GM12878 (cell line): ENCODE results near the gene TRPM8. TPM values are rescaled to one million over a fixed set of nuclear protein-coding genes. Genes with fewer than 3 reads are reported as not detected.

Experiments
- ATAC-seq: fragments of 200-7000 bp; cut with Tn5 transposase; 3 replicates; pipeline ENCODE4 v1.9.1; 2020; ENCODE audit warnings: mild to moderate bottlenecking, moderate library complexity
- BruUV-seq: library from RNA; stranded (reverse); fragments of 400-500 nt; replicated peaks from 2 replicates; lab custom pipeline; 2021; lab: Mats Ljungman, UMichigan
- CTCF ChIA-PET: fragments of 300-600 bp; sonication (Branson Sonifier 250); formaldehyde crosslinking; extraction: SDS; loops from one replicate; lab custom pipeline; 2021; ENCODE audit warnings: inconsistent platforms; lab: Yijun Ruan, JAX
- POLR2A ChIA-PET: fragments of 350-600 bp; formaldehyde crosslinking; extraction: SDS; loops from one replicate; lab custom pipeline; 2021; ENCODE audit warnings: inconsistent platforms; lab: Charles Lee
- RAD21 ChIA-PET: fragments of 300-600 bp; sonication (Branson Sonifier 250); formaldehyde crosslinking; loops from one replicate; lab custom pipeline; 2023; ENCODE audit warnings: antibody characterized with exemption; ENCODE audit not compliant: unreplicated experiment; lab: Charles Lee
- SMC1A ChIA-PET: fragments of 300-600 bp; sonication (Branson Sonifier 250); formaldehyde crosslinking; loops from one replicate; lab custom pipeline; 2023; ENCODE audit not compliant: unreplicated experiment, uncharacterized antibody; lab: Charles Lee
- DNase-seq: peaks from one replicate; pipeline ENCODE4 v3.0.0-alpha.2; 2011; ENCODE audit warnings: low read depth, low spot score
- FAIRE-seq: peaks from 3 replicates; lab custom pipeline; 2011; peaks lifted over from hg19 to GRCh38; lab: Jason Lieb, UNC
- H2AFZ ChIP-seq: 2 replicates; pipeline ENCODE4 v1.6.0; 2011; ENCODE audit warnings: low read depth, low read length, control low read depth; ENCODE audit not compliant: control insufficient read depth
- H3K27ac ChIP-seq: 2 replicates; pipeline ENCODE4 v1.5.1; 2011; ENCODE audit warnings: control low read depth; ENCODE audit not compliant: control insufficient read depth, insufficient read depth
- H3K27me3 ChIP-seq, 2 experiments: replicated peaks in 1 of 2; 2 replicates each; pipeline versions ENCODE4 v1.6.0 to v1.6.1; 2011; ENCODE audit warnings: low read length in 1 of 2; ENCODE audit not compliant: control insufficient read depth in 2 of 2, insufficient read depth in 2 of 2
- H3K36me3 ChIP-seq, 2 experiments: 2 replicates each; pipeline ENCODE4 v1.5.1; 2011; ENCODE audit warnings: low read length in 1 of 2; ENCODE audit not compliant: control insufficient read depth in 2 of 2, insufficient read depth in 2 of 2
- H3K4me1 ChIP-seq: 2 replicates; pipeline ENCODE4 v1.6.1; 2011; ENCODE audit warnings: mild to moderate bottlenecking, low read length, moderate library complexity, mixed read lengths; ENCODE audit not compliant: control insufficient read depth, insufficient read depth
- H3K4me2 ChIP-seq: 2 replicates; pipeline ENCODE4 v1.6.0; 2011; ENCODE audit warnings: control low read depth; ENCODE audit not compliant: control insufficient read depth, insufficient read depth
- H3K4me3 ChIP-seq: fragments of 200-600 bp; sonication (generic); 2 replicates; pipeline ENCODE4 v1.5.1; 2016
- H3K79me2 ChIP-seq: 2 replicates; pipeline ENCODE4 v1.6.0; 2011; ENCODE audit warnings: low read length; ENCODE audit not compliant: control insufficient read depth, insufficient read depth
- H3K9ac ChIP-seq: 2 replicates; pipeline ENCODE4 v1.8.0; 2011; ENCODE audit warnings: low read length, control low read depth, mixed read lengths; ENCODE audit not compliant: control insufficient read depth, insufficient read depth
- H3K9me3 ChIP-seq: replicated peaks from 3 replicates; pipeline ENCODE4 v1.5.1; 2011; ENCODE audit warnings: mild to moderate bottlenecking, low read length; ENCODE audit not compliant: control insufficient read depth, insufficient read depth
- H4K20me1 ChIP-seq: 2 replicates; pipeline ENCODE4 v1.6.0; 2011; ENCODE audit not compliant: control insufficient read depth, insufficient read depth
- CBX5 ChIP-seq: sonication (generic); IDR thresholded peaks from 2 replicates; pipeline ENCODE4 v1.6.1; 2016; ENCODE audit warnings: low read depth, moderate library complexity, mild to moderate bottlenecking, inconsistent platforms
- CREB1 ChIP-seq: IDR thresholded peaks from 2 replicates; pipeline ENCODE4 v1.6.1; 2012; ENCODE audit warnings: low read depth, mild to moderate bottlenecking, inconsistent platforms
- MXI1 ChIP-seq: fragments of 150-350 bp; IDR thresholded peaks from 2 replicates; pipeline ENCODE4 v1.6.1; 2011; ENCODE audit warnings: low read depth, mild to moderate bottlenecking, inconsistent platforms, low read length, improper control_type of control experiment
- NFXL1 ChIP-seq: fragments of 450-650 bp; IDR thresholded peaks from 2 replicates; pipeline ENCODE4 v1.6.1; 2017; ENCODE audit warnings: antibody characterized with exemption, mild to moderate bottlenecking, borderline replicate concordance
- PAX5 ChIP-seq: IDR thresholded peaks from 2 replicates; pipeline ENCODE4 v1.6.1; 2011; ENCODE audit warnings: low read depth, low read length, borderline replicate concordance
- RAD21 ChIP-seq: IDR thresholded peaks from 2 replicates; pipeline ENCODE4 v1.6.1; 2011; ENCODE audit warnings: mild to moderate bottlenecking, low read depth, low read length, moderate library complexity; ENCODE audit not compliant: insufficient read depth
- ZBED1 ChIP-seq: IDR thresholded peaks from 2 replicates; pipeline ENCODE4 v1.6.1; 2016; ENCODE audit warnings: borderline replicate concordance
- ZNF217 ChIP-seq: fragments of 450-650 bp; IDR thresholded peaks from 2 replicates; pipeline ENCODE4 v1.6.1; 2017; ENCODE audit warnings: antibody characterized with exemption, mild to moderate bottlenecking
- ZNF384 ChIP-seq: IDR thresholded peaks from 2 replicates; pipeline ENCODE4 v1.6.1; 2012; ENCODE audit warnings: low read depth, mild to moderate bottlenecking, low read length, improper control_type of control experiment, borderline replicate concordance
- WGBS: methylation state at CpG from one replicate; pipeline ENCODE4 v1.1.6; 2016; ENCODE audit warnings: low lambda C conversion rate; ENCODE audit not compliant: insufficient replicate concordance, insufficient coverage; ENCODE audit errors: missing lambda C conversion rate; 5-methylcytosine and 5-hydroxymethylcytosine counted together
- in situ Hi-C: fragments of 300-500 bp; cut with MboI; formaldehyde crosslinking; loops from 9 replicates; pipeline ENCODE4 v1.14.3; 2018; ENCODE audit warnings: mixed read lengths
- intact Hi-C: fragments of 100-400 bp; cut with micrococcal nuclease; formaldehyde crosslinking; loops from one replicate; pipeline ENCODE4 v1.14.2; 2022; ENCODE audit not compliant: unreplicated experiment
- polyA plus RNA-seq, 11 experiments: library from polyadenylated mRNA; depleted of rRNA in 4 of 11; unstranded in 6 of 11; stranded (reverse) in 5 of 11; fragments of >200 nt; fragmentation: Nextera tagmentation in 4 of 11; fragmentation: Illumina TruSeq in 1 of 11; extraction: Ambion mirVana in 4 of 11; extraction: Trizol in 1 of 11; gene quantifications; 1 replicate in 1 of 11; 2 replicates in 10 of 11; pipeline versions ENCODE4 v1.2.1 to v1.2.3, GENCODE V29; 2011 to 2016; ENCODE audit warnings: inconsistent platforms in 2 of 11, missing spikeins in 2 of 11, low read depth in 1 of 11
- total RNA-seq, 4 experiments: library from RNA; depleted of rRNA in 3 of 4; stranded (reverse); fragments of >200 nt in 3 of 4; fragmentation: Illumina TruSeq in 1 of 4; extraction: Trizol in 1 of 4; gene quantifications; 2 replicates each; pipeline versions ENCODE4 v1.2.1 to v1.2.3, GENCODE V29; 2013 to 2021
- TF ChIP-seq, protein P1 (sequence below): fragments of 450-650 bp; conservative IDR thresholded peaks from 2 replicates; pipeline ENCODE4 v1.6.1; 2017; ENCODE audit warnings: mild to moderate bottlenecking, moderate library complexity

TRPM8 gene
- total and polyA plus RNA-seq, 10 of the 15 experiments (the other 5 are each of a cell fraction or from before 2014, with no cell fraction given) = 3.9 TPM; not detected in 9

DNA sequence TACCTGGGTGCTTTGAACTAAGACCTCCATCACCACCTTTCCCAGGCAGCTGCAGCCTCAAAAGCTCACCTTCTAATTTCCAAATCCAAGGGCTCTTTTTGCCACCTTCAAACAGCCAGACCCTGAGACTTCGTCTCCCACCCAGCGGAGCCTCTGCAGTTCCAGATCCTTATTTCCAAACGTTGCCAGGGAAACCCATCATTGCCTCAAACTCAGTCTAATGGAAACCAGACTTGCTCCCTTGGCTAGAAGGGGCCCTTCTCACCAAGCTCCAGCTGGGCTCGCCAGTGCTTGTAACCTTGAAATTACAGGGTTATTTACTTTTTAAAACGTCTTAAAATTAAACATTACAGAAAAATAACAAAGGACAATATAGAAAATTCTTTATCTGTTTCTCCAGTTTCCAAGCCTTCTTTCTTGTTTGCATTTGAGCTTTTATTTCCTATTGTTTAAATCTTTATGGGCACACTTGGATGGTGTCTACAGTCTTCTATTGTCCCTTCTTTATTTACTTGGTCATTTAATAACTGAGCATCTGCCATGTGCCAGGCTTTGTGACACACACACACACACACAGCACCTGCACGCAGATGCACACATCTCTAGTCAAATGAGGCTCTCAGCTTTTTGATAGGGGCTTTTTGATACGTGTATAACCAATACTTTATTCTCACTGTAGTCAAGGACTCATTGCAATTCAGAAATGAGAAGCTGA, 36.1 kb downstream of the TRPM8 start:
- no peaks in the 10 kb centered on the region for H3K4me1 ChIP-seq
- BruUV-seq = no TSS peak
- H4K20me1 ChIP-seq = no peaks in the 10 kb centered on the region
- H3K4me2 ChIP-seq = no peak overlapping the region
- H3K79me2 ChIP-seq = no peaks in the 10 kb centered on the region
- H3K9me3 ChIP-seq = no peaks in the 10 kb centered on the region
- TF ChIP-seq RAD21 (no peak), CREB1 (no peak), ZNF384 (no peak), ZBED1 (no peak), CBX5 (no peak), PAX5 (no peak), ZNF217 (no peak), MXI1 (no peak), NFXL1 (no peak)
- TF ChIP-seq, protein P1, sequence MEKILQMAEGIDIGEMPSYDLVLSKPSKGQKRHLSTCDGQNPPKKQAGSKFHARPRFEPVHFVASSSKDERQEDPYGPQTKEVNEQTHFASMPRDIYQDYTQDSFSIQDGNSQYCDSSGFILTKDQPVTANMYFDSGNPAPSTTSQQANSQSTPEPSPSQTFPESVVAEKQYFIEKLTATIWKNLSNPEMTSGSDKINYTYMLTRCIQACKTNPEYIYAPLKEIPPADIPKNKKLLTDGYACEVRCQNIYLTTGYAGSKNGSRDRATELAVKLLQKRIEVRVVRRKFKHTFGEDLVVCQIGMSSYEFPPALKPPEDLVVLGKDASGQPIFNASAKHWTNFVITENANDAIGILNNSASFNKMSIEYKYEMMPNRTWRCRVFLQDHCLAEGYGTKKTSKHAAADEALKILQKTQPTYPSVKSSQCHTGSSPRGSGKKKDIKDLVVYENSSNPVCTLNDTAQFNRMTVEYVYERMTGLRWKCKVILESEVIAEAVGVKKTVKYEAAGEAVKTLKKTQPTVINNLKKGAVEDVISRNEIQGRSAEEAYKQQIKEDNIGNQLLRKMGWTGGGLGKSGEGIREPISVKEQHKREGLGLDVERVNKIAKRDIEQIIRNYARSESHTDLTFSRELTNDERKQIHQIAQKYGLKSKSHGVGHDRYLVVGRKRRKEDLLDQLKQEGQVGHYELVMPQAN = no peak
- no peaks in the 10 kb centered on the region for H3K36me3 ChIP-seq
- intact Hi-C loops = no loop called here
- DNase-seq (no peak), FAIRE-seq (no peak), ATAC-seq (no peak)
- in situ Hi-C loops = no loop called here
- 18% methylated on average over 7 of the region's 7 CpGs for WGBS
- SMC1A ChIA-PET = interaction anchor here (0.8 kb wide), 1 partner anchor 14 kb away, joined by 3 read pairs; no protein-coding TSS in a partner anchor
- no peak overlapping the region for H3K4me3 ChIP-seq
- H3K27me3 ChIP-seq = no peaks in the 10 kb centered on the region
- CTCF ChIA-PET = interaction anchor here (0.8 to 1.6 kb wide), 2 partner anchors 11 to 13 kb away, joined by 3 to 5 read pairs; no protein-coding TSS in a partner anchor
- H3K27ac ChIP-seq = no peak overlapping the region
- H3K9ac ChIP-seq = no peak overlapping the region
- POLR2A ChIA-PET = no interaction called here
- H2AFZ ChIP-seq = no peak overlapping the region
- RAD21 ChIA-PET = no interaction called here
